Endothelial cell of umbilical vein (primary cell): ENCODE measurements around the gene USP49. TPM values are rescaled to one million over a fixed set of nuclear protein-coding genes. Genes with fewer than 3 reads are reported as not detected.

Source experiments
- BruUV-seq: library from RNA; stranded (reverse); fragments of 400-500 nt; replicated peaks from 2 replicates; lab custom pipeline; 2021; lab: Mats Ljungman, UMichigan
- CTCF ChIA-PET: fragments of 300-600, 350-600 bp; sonication (Branson Sonifier 250); formaldehyde crosslinking; loops from one replicate; lab custom pipeline; 2021; ENCODE audit warnings: antibody characterized with exemption, inconsistent platforms; lab: Charles Lee
- POLR2A ChIA-PET: fragments of 300-600, 350-600 bp; sonication (Branson Sonifier 250); formaldehyde crosslinking; loops from one replicate; lab custom pipeline; 2021; ENCODE audit warnings: antibody characterized with exemption, inconsistent platforms; lab: Charles Lee
- DNase-seq: peaks from one replicate; pipeline ENCODE4 v3.0.0-alpha.2; 2011; ENCODE audit warnings: low read depth, low spot score
- FAIRE-seq: peaks from 2 replicates; lab custom pipeline; 2011; peaks lifted over from hg19 to GRCh38; lab: Jason Lieb, UNC
- H2AFZ ChIP-seq: 2 replicates; pipeline ENCODE4 v1.6.0; 2012; ENCODE audit warnings: low read depth, low read length, control low read depth, inconsistent platforms
- H3K27ac ChIP-seq: 2 replicates; pipeline ENCODE4 v1.5.1; 2011; ENCODE audit warnings: low read depth, mild to moderate bottlenecking, control low read depth, low read length, moderate library complexity; ENCODE audit not compliant: insufficient read depth
- H3K27me3 ChIP-seq, 2 experiments: 2 replicates each; pipeline versions ENCODE4 v1.6.0 to v1.6.1; 2011; ENCODE audit warnings: low read length in 2 of 2, mixed read lengths in 1 of 2; ENCODE audit not compliant: control insufficient read depth in 2 of 2, insufficient read depth in 2 of 2
- H3K36me3 ChIP-seq, 2 experiments: 2 replicates in 1 of 2; 3 replicates in 1 of 2; pipeline ENCODE4 v1.5.1; 2011; ENCODE audit warnings: low read length in 2 of 2, mild to moderate bottlenecking in 1 of 2, moderate library complexity in 1 of 2; ENCODE audit not compliant: control insufficient read depth in 2 of 2, insufficient read depth in 2 of 2; ENCODE audit errors: extremely low read depth in 1 of 2
- H3K4me1 ChIP-seq: 3 replicates; pipeline ENCODE4 v1.5.1; 2011; ENCODE audit warnings: mild to moderate bottlenecking, low read length; ENCODE audit not compliant: control insufficient read depth, insufficient read depth; ENCODE audit errors: extremely low read depth
- H3K4me2 ChIP-seq: 2 replicates; pipeline ENCODE4 v1.6.1; 2011; ENCODE audit warnings: low read length, control low read depth, mixed read lengths; ENCODE audit not compliant: insufficient read depth
- H3K4me3 ChIP-seq, 3 experiments: fragments of 200-600 bp in 1 of 3; sonication (generic), shearing (Covaris generic) in 1 of 3; replicated peaks in 1 of 3; 2 replicates each; pipeline ENCODE4 v1.5.1; 2011 to 2016; ENCODE audit warnings: control low read depth in 3 of 3, low read length in 3 of 3, mild to moderate bottlenecking in 2 of 3, inconsistent platforms in 1 of 3, low read depth in 1 of 3, moderate library complexity in 1 of 3; ENCODE audit not compliant: insufficient read depth in 1 of 3
- H3K79me2 ChIP-seq: 2 replicates; pipeline ENCODE4 v1.6.0; 2012; ENCODE audit warnings: low read length, inconsistent platforms; ENCODE audit not compliant: control insufficient read depth, insufficient read depth
- H3K9ac ChIP-seq: replicated peaks from 2 replicates; pipeline ENCODE3; 2011; ENCODE audit warnings: low read length, control low read depth; ENCODE audit not compliant: insufficient read depth; ENCODE audit errors: extremely low read depth
- H3K9me1 ChIP-seq: replicated peaks from 3 replicates; pipeline ENCODE4 v1.6.0; 2011; ENCODE audit warnings: mild to moderate bottlenecking, low read length; ENCODE audit not compliant: control insufficient read depth, insufficient read depth; ENCODE audit errors: extremely low read depth
- H3K9me3 ChIP-seq: replicated peaks from 2 replicates; pipeline ENCODE4 v1.5.1; 2012; ENCODE audit warnings: low read length, inconsistent platforms; ENCODE audit not compliant: control insufficient read depth, insufficient read depth
- H4K20me1 ChIP-seq: replicated peaks from 2 replicates; pipeline ENCODE3; 2011; ENCODE audit warnings: mild to moderate bottlenecking, low read length; ENCODE audit not compliant: control insufficient read depth, insufficient read depth; ENCODE audit errors: extremely low read depth
- EZH2 ChIP-seq: IDR thresholded peaks from 2 replicates; pipeline ENCODE4 v1.6.1; 2012; ENCODE audit warnings: borderline replicate concordance, low read depth, mild to moderate bottlenecking, moderate library complexity, low read length, inconsistent platforms; ENCODE audit not compliant: severe bottlenecking
- FOS ChIP-seq: IDR thresholded peaks from 2 replicates; pipeline ENCODE4 v1.6.1; 2011; ENCODE audit warnings: mild to moderate bottlenecking, low read length, moderate library complexity, borderline replicate concordance; ENCODE audit not compliant: insufficient read depth
- GATA2 ChIP-seq: IDR thresholded peaks from 2 replicates; pipeline ENCODE4 v1.7.0; 2011; ENCODE audit warnings: low read depth, mild to moderate bottlenecking, moderate library complexity, mixed read lengths, low read length; ENCODE audit not compliant: insufficient read length, insufficient read depth
- JUN ChIP-seq: IDR thresholded peaks from 2 replicates; pipeline ENCODE4 v1.6.1; 2011; ENCODE audit warnings: borderline replicate concordance, low read depth; ENCODE audit not compliant: insufficient read length, insufficient read depth
- MYC ChIP-seq: IDR thresholded peaks from one replicate; pipeline ENCODE4 v1.6.1; 2011; ENCODE audit warnings: mild to moderate bottlenecking, low read depth, low read length
- POLR2A ChIP-seq: IDR thresholded peaks from 2 replicates; pipeline ENCODE4 v1.6.1; 2012; ENCODE audit warnings: low read depth, mild to moderate bottlenecking, control low read depth, low read length
- POLR2AphosphoS5 ChIP-seq: IDR thresholded peaks from 2 replicates; pipeline ENCODE4 v1.6.1; 2012; ENCODE audit warnings: low read depth, mild to moderate bottlenecking, control low read depth, low read length, moderate library complexity; ENCODE audit not compliant: insufficient read depth
- dilution Hi-C: fragments of 300-500 bp; cut with MboI; formaldehyde crosslinking; loops from one replicate; pipeline ENCODE4 v1.15.0; 2019; ENCODE audit warnings: low sequenced_read_pairs; ENCODE audit not compliant: extremely low pct_ligation_motif_present
- intact Hi-C: fragments of 100-400 bp; cut with micrococcal nuclease; formaldehyde crosslinking; loops from one replicate; pipeline ENCODE4 v1.10.0; 2022
- polyA plus RNA-seq, 4 experiments: library from polyadenylated mRNA; depleted of rRNA in 3 of 4; stranded (reverse) in 3 of 4; unstranded in 1 of 4; fragments of >200 nt; gene quantifications; 2 replicates each; pipeline versions ENCODE4 v1.2.1 to v1.2.3, GENCODE V29; 2011 to 2012; ENCODE audit warnings: missing spikeins in 1 of 4
- total RNA-seq: library from RNA; stranded (reverse); gene quantifications from 2 replicates; pipeline ENCODE4 v1.2.3, GENCODE V29; 2021
- TF ChIP-seq, protein P1 (sequence below), 2 donors: IDR thresholded peaks; 1 replicate in 1 of 2; 2 replicates in 1 of 2; pipeline ENCODE4 v1.5.1; 2011; ENCODE audit warnings: low read length in 2 of 2, mild to moderate bottlenecking in 2 of 2, moderate library complexity in 2 of 2, control low read depth in 1 of 2, inconsistent platforms in 1 of 2, low read depth in 1 of 2; ENCODE audit not compliant: insufficient read depth in 1 of 2; ENCODE audit errors: extremely low read depth in 1 of 2
- TF ChIP-seq, protein P2 (sequence below): IDR thresholded peaks from 2 replicates; pipeline ENCODE4 v1.6.1; 2011; ENCODE audit not compliant: insufficient read depth, insufficient read length

Gene USP49
- total and polyA plus RNA-seq, 2 donors (not counting 3 experiments of a cell fraction or from before 2014, with no cell fraction given): 2.4 to 4.1 TPM

DNA sequence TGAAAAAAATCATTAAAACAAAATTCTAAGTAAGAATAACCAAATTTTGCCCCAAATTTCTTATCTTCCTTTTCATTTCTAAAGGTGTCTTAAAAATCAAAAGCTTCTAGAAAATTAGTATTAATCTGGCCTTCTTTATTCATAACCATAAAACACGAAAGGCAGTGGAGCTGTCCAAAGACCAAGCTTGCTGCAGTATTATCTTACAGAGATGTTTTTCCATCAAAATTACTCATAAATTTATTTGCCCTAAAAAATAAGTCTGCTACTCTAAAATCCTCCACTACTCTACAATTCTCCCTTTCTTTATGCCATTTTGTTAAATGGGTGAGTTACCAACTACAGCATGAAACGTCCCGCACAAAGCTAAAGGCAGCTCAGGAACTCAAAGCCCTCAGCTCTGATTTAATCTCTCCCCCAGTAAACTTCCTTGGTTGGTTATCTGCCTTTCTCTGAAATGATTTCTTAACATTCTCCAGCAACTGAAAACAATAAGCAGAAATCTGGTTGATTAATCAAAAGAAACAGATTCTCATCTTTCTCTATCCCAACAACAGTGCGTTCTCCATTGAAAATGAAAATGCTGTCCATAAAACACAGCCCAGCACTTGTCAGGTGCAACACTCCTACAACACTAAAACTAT is 2.1 kb downstream of the USP49 start:
- Histone ChIP-seq H4K20me1 (no peaks in the 10 kb centered on the region), H3K9ac (no peak overlapping the region), H3K27me3 (peaks cover 0 to 2% of the 10 kb centered on the region in 2 experiments), H3K4me3 (no peak overlapping the region), H2AFZ (no peak overlapping the region), H3K4me1 (peaks cover 12% of the 10 kb centered on the region), H3K9me3 (no peaks in the 10 kb centered on the region), H3K79me2 (no peaks in the 10 kb centered on the region), H3K9me1 (no peaks in the 10 kb centered on the region), H3K27ac (no peak overlapping the region), H3K4me2 (no peak overlapping the region), H3K36me3 (no peaks in the 10 kb centered on the region)
- BruUV-seq: no TSS peak
- ChIA-PET POLR2A (no interaction called here), CTCF (interaction anchor here (1.0 to 1.7 kb wide), 5 partner anchors 28 to 113 kb away, joined by 3 to 7 read pairs (median 5); partner anchors contain the start of genes BYSL, FRS3, MED20 and TOMM6)
- no peak for DNase-seq
- dilution Hi-C loops: no loop called here
- no peak for FAIRE-seq
- TF ChIP-seq POLR2A (no peak), JUN (no peak), MYC (no peak), POLR2AphosphoS5 (no peak), EZH2 (no peak), GATA2 (no peak), FOS (no peak)
- TF ChIP-seq, protein P1, sequence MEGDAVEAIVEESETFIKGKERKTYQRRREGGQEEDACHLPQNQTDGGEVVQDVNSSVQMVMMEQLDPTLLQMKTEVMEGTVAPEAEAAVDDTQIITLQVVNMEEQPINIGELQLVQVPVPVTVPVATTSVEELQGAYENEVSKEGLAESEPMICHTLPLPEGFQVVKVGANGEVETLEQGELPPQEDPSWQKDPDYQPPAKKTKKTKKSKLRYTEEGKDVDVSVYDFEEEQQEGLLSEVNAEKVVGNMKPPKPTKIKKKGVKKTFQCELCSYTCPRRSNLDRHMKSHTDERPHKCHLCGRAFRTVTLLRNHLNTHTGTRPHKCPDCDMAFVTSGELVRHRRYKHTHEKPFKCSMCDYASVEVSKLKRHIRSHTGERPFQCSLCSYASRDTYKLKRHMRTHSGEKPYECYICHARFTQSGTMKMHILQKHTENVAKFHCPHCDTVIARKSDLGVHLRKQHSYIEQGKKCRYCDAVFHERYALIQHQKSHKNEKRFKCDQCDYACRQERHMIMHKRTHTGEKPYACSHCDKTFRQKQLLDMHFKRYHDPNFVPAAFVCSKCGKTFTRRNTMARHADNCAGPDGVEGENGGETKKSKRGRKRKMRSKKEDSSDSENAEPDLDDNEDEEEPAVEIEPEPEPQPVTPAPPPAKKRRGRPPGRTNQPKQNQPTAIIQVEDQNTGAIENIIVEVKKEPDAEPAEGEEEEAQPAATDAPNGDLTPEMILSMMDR (IDR thresholded peaks at IDR 0.05; ENCODE audit: extremely low read depth in 1 of 2, insufficient read depth in 1 of 2, low read depth in 1 of 2, low read length in 2 of 2): no peak
- TF ChIP-seq, protein P2, sequence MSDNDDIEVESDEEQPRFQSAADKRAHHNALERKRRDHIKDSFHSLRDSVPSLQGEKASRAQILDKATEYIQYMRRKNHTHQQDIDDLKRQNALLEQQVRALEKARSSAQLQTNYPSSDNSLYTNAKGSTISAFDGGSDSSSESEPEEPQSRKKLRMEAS: no peak
- intact Hi-C loops: no loop called here
